Measurements from ENCODE around the gene PTPRG.

The PTPRG gene

GRCh38 chr3:62332017-62332416 is 770.6 kb downstream of the PTPRG start:
- DNase-seq: no peak

GRCh38 chr3:62332835-62333244 is 771.5 kb downstream of the PTPRG start:
- no peak for DNase-seq

- no peak for DNase-seq
Measured at GRCh38 chr3:62335196-62335595, 773.8 kb downstream of the PTPRG start.

GRCh38 chr3:62343755-62344154 is 782.4 kb downstream of the PTPRG start:
- no peak for DNase-seq

Measured in NCI-H510A treated with DMSO at 0.1 percent for 48 hours (cell line).